ENCODE measurements around the gene TPM2.

DNA sequence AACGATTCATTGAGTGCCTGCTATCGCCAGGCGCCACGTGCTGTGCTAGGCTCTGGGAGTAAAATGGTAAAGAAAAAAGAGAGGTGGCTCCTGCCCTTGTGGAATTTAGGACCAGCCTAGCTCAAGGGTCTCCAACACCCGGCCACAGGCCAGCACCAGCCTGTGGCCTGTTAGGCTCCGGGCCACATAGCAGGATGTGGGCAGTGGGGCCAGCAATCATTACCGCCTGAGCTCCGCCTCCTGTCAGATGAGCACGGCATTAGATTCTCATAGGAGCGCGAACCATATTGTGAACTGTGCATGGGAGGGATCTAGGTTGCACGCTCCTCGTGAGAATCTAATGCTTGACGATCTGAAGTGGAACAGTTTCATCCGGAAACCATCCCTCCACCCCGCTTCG is 33.4 kb downstream of the TPM2 start:
- TF ChIP-seq, protein P1, sequence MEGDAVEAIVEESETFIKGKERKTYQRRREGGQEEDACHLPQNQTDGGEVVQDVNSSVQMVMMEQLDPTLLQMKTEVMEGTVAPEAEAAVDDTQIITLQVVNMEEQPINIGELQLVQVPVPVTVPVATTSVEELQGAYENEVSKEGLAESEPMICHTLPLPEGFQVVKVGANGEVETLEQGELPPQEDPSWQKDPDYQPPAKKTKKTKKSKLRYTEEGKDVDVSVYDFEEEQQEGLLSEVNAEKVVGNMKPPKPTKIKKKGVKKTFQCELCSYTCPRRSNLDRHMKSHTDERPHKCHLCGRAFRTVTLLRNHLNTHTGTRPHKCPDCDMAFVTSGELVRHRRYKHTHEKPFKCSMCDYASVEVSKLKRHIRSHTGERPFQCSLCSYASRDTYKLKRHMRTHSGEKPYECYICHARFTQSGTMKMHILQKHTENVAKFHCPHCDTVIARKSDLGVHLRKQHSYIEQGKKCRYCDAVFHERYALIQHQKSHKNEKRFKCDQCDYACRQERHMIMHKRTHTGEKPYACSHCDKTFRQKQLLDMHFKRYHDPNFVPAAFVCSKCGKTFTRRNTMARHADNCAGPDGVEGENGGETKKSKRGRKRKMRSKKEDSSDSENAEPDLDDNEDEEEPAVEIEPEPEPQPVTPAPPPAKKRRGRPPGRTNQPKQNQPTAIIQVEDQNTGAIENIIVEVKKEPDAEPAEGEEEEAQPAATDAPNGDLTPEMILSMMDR (IDR thresholded peaks at IDR 0.05), result no peak
- TF ChIP-seq POLR2AphosphoS5 (IDR thresholded peaks at IDR 0.05; ENCODE audit: insufficient read depth in 1 of 2, low read depth in 1 of 2) (no peak), POLR2A (IDR thresholded peaks at IDR 0.05) (no peak)
